GM18951 (cell line): ENCODE data around the gene CD99.
"Not testable (repeated sequence)": the region's sequence is repeated elsewhere in the genome, so short reads cannot be mapped to it uniquely, and the experiment has no call there.

Experiments used
- POLR2A ChIP-seq: IDR thresholded peaks from 4 replicates; pipeline ENCODE4 v1.6.1; 2011; ENCODE audit warnings: mild to moderate bottlenecking; ENCODE audit not compliant: insufficient read length, insufficient read depth; ENCODE audit errors: extremely low read depth
- in situ Hi-C: fragments of 300-500 bp; cut with MboI; formaldehyde crosslinking; loops from one replicate; pipeline ENCODE4 v1.12.0; 2022; ENCODE audit warnings: low sequenced_read_pairs, mixed read lengths, inconsistent platforms; ENCODE audit not compliant: unreplicated experiment

Gene CD99

DNA sequence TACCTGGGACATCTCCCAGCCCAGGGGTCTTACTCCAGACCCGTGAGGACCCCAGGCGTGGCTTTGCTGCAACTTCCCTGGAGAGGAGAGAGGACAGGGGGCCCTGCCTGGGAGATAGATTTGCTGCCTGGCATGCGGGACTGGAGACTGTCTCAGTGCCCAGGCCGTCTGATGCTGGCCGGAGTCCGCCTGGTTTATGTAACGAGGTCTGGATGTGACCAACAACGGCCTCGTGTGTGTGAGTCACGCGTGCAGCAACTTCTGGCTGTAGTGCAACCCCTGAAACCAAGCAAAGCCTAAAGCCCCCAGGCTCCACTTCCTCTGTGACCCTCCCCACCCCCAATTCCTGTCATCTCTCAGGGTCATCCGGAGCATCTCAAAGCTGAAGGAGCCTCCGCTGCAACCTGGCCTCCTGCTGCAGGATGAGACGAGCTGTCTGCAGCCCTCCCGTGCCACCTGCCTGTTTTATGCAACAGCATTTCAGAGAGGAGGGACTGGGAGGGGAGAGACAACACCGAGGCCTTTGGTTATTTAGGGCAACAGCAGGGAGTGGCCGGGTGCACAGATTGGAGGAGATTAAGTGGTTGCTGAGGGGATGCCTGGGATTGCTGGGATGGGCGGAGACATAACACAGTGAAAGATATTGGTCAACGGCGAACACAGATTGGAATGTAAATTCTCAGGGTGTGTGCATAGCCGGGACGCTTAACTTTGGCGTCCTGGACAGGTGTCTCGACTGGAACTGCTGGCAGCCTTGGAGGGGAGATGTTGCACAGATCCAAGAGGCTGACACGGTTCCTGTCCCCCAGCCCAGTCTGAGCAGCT lies 76.7 kb downstream of the CD99 start:
- in situ Hi-C loops: no loop called here
- no peak for TF ChIP-seq POLR2A

DNA sequence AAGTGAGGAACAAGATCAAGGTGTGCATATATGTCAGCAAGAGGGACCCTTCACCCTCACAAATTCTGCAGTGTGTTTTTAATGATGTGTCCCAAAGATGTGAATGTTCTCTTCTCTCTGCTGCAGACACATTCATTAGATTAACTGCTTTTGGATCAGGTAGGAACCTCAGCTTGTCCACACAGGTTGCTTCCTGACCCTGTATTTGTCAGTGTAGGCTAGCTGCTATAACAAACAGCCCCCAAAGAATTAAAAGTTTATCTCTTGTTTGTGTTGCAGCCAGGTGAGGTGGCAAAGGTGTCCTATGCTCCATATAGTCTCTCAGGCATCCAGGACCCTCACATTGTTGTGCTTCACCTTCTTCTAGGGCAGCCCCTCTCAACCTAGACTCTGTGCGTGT lies 78.5 kb downstream of the CD99 start:
- in situ Hi-C loops: no loop called here
- no peak for TF ChIP-seq POLR2A

DNA sequence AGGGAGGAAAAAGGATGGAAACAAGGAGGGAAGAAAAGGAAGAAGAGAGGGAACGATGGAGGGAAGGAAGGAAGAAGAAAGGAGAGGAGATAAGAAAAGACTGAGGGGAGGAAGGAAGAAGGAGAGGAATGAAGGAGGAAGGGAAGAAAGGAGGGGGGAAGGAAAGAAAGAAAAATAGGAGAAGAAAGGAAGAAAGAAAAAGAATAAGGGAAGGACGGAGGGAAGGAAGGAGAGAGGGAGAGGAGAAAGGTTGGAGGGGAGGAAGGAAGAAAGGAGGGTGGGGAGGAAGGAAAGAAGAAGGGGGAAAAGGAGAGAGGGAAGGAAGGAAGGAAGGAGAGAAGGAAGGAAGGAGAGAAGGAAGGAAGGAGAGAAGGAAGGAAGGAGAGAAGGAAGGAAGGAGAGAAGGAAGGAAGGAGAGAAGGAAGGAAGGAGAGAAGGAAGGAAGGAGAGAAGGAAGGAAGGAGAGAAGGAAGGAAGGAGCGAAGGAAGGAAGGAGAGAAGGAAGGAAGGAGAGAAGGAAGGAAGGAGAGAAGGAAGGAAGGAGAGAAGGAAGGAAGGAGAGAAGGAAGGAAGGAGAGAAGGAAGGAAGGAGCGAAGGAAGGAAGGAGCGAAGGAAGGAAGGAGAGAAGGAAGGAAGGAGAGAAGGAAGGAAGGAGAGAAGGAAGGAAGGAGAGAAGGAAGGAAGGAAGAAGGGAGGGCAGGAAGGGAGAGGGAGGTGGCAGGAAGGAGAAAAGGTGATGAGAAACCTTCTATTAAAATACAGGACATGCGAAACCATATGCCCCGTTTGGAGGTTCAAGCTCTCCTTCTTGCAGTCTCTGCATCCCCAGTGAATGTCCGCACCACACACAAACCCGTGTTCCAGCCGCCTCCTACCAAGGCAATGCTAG lies 82.3 kb downstream of the CD99 start:
- in situ Hi-C loops: not testable (repeated sequence)

DNA sequence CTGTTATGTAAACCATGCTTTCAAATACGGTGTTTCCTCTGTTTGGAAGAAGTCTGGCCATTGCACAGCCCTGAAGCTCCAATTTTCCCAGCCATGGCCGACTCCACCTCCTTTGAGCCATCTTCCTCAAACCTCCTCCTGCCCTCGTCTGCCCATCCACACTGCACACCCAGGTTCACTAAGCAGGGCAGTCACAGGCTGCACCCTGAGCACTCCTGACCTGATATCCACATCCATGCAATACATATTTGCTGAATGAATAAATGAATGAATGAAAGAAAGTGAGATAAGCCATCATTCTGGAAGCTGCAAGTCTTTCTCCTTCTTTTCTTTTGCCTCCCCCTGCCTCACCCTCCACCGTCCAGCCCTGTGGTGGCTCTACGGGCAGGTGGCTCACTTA lies 83.0 kb downstream of the CD99 start:
- no peak for TF ChIP-seq POLR2A
- in situ Hi-C loops: no loop called here

DNA sequence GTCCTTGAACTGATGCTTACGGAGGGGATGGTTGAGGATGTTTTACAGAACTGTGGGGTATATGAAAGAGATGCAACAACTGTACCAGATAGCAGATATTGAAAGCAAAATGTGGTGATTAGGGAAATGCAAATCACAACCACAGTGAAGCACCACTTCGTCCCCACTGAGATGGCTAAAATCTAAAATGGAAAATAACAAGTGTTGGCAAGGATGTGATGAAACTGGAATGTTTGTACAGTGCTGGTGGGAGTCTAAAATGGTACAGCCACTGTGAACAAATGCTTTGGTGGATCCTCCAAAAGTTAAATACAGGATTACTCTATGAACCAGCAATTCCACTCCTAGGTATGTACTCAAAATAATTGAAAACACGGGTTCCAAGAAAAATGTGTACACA lies 83.7 kb downstream of the CD99 start:
- TF ChIP-seq POLR2A: no peak
- in situ Hi-C loops: no loop called here

DNA sequence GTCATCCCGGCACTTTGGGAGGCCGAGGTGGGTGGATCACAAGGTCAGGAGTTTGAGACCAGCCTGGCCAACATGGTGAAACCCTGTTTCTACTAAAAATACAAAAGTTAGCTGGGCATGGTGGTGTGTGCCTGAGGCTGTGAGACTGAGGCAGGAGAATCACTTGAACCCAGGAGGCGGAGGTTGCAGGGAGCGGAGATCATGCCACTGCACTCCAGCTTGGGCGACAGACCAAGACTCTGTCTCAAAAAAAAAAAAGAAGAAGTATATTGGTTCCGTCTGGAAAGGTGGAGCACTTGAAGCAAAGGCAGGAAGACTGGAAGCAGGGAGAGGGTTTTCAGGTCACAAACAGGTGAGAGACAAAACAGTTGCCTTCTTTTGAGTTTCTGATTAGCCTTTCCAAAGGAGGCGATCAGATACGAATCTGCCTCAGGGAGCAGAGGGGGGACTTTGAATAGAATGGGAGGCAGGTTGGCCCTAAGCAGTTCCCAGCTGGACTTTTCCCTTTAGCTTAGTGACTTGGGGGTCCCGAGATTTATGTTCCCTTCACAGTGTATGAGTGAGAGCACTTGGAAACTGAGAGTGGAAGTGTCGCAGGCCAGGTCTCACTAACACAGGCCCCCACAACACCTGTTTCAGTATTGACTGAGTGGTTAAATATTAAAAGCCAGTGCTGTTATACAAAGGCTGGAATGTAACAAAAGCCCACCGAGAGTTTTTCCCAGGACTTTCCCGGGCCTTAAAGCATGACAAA lies 89.6 kb downstream of the CD99 start:
- in situ Hi-C loops: not testable (repeated sequence)

- TF ChIP-seq POLR2A: no peak
- in situ Hi-C loops: no loop called here
These were observed 90.1 kb downstream of the CD99 start for GRCh38 chrX:2781226-2781571.

- no peak for TF ChIP-seq POLR2A
- in situ Hi-C loops: no loop called here
These were observed 90.6 kb downstream of the CD99 start for GRCh38 chrX:2781698-2782097.

- in situ Hi-C loops: no loop called here
- no peak for TF ChIP-seq POLR2A
These were observed 91.1 kb downstream of the CD99 start for GRCh38 chrX:2782171-2782570.

- no peak for TF ChIP-seq POLR2A
- in situ Hi-C loops: no loop called here
These were observed 91.7 kb downstream of the CD99 start for GRCh38 chrX:2782778-2783177.

- no peak for TF ChIP-seq POLR2A
- in situ Hi-C loops: no loop called here
These were observed 92.9 kb downstream of the CD99 start for GRCh38 chrX:2784026-2784425.

- in situ Hi-C loops: no loop called here
- no peak for TF ChIP-seq POLR2A
These were observed 94.4 kb downstream of the CD99 start for GRCh38 chrX:2785538-2785937.

- TF ChIP-seq POLR2A: no peak
- in situ Hi-C loops: no loop called here
These were observed 97.9 kb downstream of the CD99 start for GRCh38 chrX:2788980-2789379.
